Aorta (tissue), 5 donors: ENCODE measurements around the gene ACTR1A. TPM values are rescaled to one million over a fixed set of nuclear protein-coding genes. Genes with fewer than 3 reads are reported as not detected.
"Not testable (repeated sequence)": the region's sequence is repeated elsewhere in the genome, so short reads cannot be mapped to it uniquely, and the experiment has no call there.

ENCODE experiments used
- ATAC-seq: fragments of 200-7000 bp; cut with Tn5 transposase; one replicate; pipeline ENCODE4 v1.9.1; 2022; ENCODE audit warnings: moderate library complexity; ENCODE audit not compliant: low FRiP score
- DNase-seq, 2 donors: peaks; one replicate each; pipeline ENCODE4 v3.0.0-alpha.2; 2020
- H3K27ac ChIP-seq, 2 donors: one replicate each; pipeline ENCODE4 v1.5.1; 2013; ENCODE audit warnings: low read length in 2 of 2, mild to moderate bottlenecking in 2 of 2, moderate library complexity in 2 of 2, control low read depth in 1 of 2, inconsistent platforms in 1 of 2, low read depth in 1 of 2
- H3K27me3 ChIP-seq, 2 donors: one replicate each; pipeline ENCODE4 v1.6.1; 2013; ENCODE audit warnings: control low read depth in 1 of 2, low read length in 1 of 2, mild to moderate bottlenecking in 1 of 2, moderate library complexity in 1 of 2; ENCODE audit not compliant: insufficient read depth in 2 of 2, control insufficient read depth in 1 of 2
- H3K36me3 ChIP-seq, 2 donors: one replicate each; pipeline ENCODE4 v1.6.1; 2013; ENCODE audit warnings: control low read depth in 1 of 2, low read length in 1 of 2, mild to moderate bottlenecking in 1 of 2; ENCODE audit not compliant: insufficient read depth in 2 of 2, control insufficient read depth in 1 of 2
- H3K4me1 ChIP-seq, 2 donors: one replicate each; pipeline ENCODE4 v1.6.1; 2013; ENCODE audit warnings: low read length in 2 of 2, control low read depth in 1 of 2, mild to moderate bottlenecking in 1 of 2, moderate library complexity in 1 of 2; ENCODE audit not compliant: insufficient read depth in 2 of 2, control insufficient read depth in 1 of 2
- H3K4me3 ChIP-seq, 2 donors: one replicate each; pipeline ENCODE4 v1.5.1; 2013; ENCODE audit warnings: low read length in 2 of 2, control low read depth in 1 of 2, mild to moderate bottlenecking in 1 of 2
- H3K9me3 ChIP-seq: one replicate; pipeline ENCODE4 v1.6.1; 2013; ENCODE audit warnings: mild to moderate bottlenecking, low read length; ENCODE audit not compliant: control insufficient read depth
- WGBS, 2 donors: extraction: QIAGEN DNeasy Blood & Tissue Kit; methylation state at CpG; one replicate each; pipeline ENCODE4 v1.1.7; 2013; 5-methylcytosine and 5-hydroxymethylcytosine counted together
- intact Hi-C, 2 donors: fragments of 100-400 bp; cut with DNase I; formaldehyde crosslinking; loops; one replicate each; pipeline versions ENCODE4 v1.14.2 to v1.15.0; 2022
- polyA plus RNA-seq, 2 donors: library from polyadenylated mRNA; stranded (reverse); fragments of 200-250 nt; gene quantifications; one replicate each; pipeline ENCODE4 v1.2.3, GENCODE V29; 2013
- total RNA-seq, 2 donors: library from RNA; stranded (reverse); fragmentation: NEBNext Ultra II Directional; extraction: Animal tissue kit (Norgen Biotek cat#: 25700); gene quantifications; one replicate each; pipeline ENCODE4 v1.2.1, GENCODE V29; 2021
- donor health status: healthy with polysubstance abuse.
- donor health status: Bipolar disorder and iron deficiency.
- donor health status: DM: no; HTN: no; CAD: no.
- donor health status: DM: no; HTN: no; CAD: no.
- donor health status: DM: yes; HTN: yes; CAD: no.

ACTR1A gene
- total and polyA plus RNA-seq, 4 donors: 46.8 to 92.9 (median 83.4) TPM

DNA sequence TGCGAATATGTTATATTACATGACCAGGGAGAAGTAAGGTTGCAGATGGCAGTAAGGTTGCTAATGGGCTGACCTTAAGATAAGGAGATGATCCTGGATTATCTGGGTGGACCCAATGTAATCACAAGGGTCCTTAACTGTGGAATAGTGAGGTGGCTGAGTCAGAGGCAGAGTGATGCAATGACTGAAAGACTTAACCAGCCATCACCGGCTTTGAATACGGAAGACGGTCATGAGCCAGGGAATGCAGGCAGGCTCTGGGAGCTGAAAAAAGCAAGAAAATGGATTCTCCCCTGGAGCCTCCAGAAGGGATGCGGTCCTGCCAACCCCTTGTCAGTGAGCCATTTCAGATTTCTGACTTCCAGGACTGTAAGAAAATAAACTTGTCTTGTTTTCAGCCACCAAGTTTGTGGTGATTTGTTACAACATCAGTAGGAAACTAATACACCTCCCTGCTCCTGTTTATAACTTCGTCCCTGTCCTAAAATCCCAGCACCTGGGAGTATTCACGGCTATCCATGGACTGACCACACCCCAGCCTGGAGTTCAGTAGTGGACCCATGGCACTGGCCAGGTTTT lies 46.5 kb downstream of the ACTR1A start:
- Histone ChIP-seq H3K27me3 (no peaks in the 10 kb centered on the region), H3K4me3 (no peak overlapping the region), H3K27ac (no peak overlapping the region), H3K4me1 (no peaks in the 10 kb centered on the region), H3K36me3 (no peaks in the 10 kb centered on the region), H3K9me3 (no peaks in the 10 kb centered on the region)
- intact Hi-C loops: no loop called here
- no peak for ATAC-seq
- no peak for DNase-seq
- 81 to 84% methylated on average over 7 of the region's 7 CpGs for WGBS, 2 donors

DNA sequence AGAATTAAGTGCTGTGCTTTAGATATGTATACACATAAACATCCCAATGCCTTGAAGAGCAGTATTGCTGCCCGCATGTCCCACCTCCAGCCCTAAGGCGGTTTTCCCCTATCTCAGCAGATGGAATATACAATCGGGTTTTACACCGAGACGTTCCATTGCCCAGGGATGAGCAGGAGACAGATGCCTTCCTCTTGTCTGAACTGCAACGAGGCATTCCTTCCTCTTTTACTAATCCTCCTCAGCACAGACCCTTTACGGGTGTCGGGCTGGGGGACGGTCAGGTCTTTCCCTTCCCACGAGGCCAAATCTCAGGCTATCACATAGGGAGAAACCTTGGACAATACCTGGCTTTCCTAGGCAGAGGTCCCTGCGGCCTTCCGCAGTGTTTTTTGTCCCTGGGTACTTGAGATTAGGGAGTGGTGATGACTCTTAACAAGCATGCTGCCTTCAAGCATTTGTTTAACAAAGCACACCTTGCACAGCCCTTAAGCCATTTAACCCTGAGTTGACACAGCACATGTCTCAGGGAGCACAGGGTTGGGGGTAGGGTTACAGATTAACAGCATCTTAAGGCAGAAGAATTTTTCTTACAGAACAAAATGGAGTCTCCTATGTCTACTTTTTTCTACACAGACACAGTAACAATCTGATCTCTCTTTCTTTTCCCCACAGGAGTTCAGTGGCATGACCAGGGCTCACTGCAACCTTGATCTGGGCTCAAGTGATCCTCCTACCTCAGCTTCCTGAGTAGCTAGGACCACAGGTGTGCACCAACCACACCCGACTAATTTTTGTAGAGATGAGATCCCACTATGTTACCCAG lies 47.6 kb downstream of the ACTR1A start:
- H3K27me3 ChIP-seq, H3K4me1 ChIP-seq, H3K27ac ChIP-seq, DNase-seq, H3K36me3 ChIP-seq, H3K9me3 ChIP-seq, intact Hi-C loops, H3K4me3 ChIP-seq, ATAC-seq: not testable (repeated sequence)
- 77 to 81% methylated on average over 13 of the region's 13 CpGs for WGBS, 2 donors

DNA sequence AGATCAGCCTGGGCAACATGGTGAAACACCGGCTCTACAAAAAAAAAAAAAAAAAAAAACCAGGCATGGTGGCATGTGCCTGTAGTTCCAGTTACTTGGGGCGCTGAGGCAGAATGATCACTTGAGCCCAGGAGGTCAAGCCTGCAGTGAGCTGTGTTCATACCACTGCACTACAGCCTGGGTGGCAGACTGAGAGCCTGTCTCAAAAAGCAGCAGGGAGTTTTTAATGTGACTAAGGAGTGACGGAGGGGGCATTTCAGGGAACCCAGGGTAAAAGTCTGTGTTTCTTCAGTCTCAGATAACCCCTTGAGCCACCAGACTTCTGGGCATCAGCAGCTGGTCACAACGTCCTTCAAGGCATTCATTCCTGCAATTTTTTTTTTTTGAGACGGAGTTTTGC lies 49.0 kb downstream of the ACTR1A start:
- Histone ChIP-seq H3K27me3 (no peaks in the 10 kb centered on the region), H3K4me3 (no peak overlapping the region), H3K9me3 (no peaks in the 10 kb centered on the region), H3K4me1 (no peaks in the 10 kb centered on the region), H3K36me3 (no peaks in the 10 kb centered on the region), H3K27ac (no peak overlapping the region)
- ATAC-seq (no peak), DNase-seq (no peak)
- intact Hi-C loops: no loop called here
- 64 to 72% methylated on average over 5 of the region's 5 CpGs for WGBS, 2 donors

DNA sequence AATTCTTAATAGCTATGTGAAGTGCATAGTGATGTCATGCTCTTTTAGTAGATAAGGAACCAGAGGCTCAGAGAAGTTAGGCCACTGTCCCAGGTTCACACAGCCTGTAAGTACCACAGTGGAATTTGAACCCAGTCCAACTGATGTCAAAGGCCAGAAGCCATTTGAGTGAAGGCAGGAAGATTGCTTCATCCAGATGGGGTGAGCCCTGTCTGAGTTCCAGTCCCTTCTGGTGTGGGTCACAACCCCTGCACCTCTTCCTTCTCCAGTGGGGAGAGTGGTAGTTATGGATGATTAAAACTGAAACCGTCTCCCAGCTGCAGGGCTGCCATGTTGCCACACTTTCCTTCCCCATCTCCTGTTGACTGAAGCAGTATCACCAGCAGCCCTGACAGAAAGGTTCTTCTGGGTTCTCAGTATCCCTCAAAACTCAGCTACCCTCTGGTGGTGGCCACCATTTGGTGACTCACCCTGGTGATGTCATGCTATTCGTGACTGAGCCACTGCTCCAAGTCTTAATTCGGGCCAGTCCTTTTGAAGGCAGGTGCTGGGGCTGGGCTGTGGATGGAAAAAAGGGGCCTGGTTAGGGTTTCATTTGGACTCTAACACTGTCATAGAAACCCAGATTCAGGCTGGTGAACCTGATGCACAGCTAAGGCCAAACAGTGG lies 49.7 kb downstream of the ACTR1A start:
- intact Hi-C loops: no loop called here
- Histone ChIP-seq H3K36me3 (no peaks in the 10 kb centered on the region), H3K27ac (no peak overlapping the region), H3K4me3 (no peak overlapping the region), H3K27me3 (no peaks in the 10 kb centered on the region), H3K4me1 (no peaks in the 10 kb centered on the region), H3K9me3 (no peaks in the 10 kb centered on the region)
- 25 to 33% methylated on average over 3 of the region's 3 CpGs for WGBS, 2 donors
- ATAC-seq (no peak), DNase-seq (peak in 1 of 2 donors; percentile 79)

DNA sequence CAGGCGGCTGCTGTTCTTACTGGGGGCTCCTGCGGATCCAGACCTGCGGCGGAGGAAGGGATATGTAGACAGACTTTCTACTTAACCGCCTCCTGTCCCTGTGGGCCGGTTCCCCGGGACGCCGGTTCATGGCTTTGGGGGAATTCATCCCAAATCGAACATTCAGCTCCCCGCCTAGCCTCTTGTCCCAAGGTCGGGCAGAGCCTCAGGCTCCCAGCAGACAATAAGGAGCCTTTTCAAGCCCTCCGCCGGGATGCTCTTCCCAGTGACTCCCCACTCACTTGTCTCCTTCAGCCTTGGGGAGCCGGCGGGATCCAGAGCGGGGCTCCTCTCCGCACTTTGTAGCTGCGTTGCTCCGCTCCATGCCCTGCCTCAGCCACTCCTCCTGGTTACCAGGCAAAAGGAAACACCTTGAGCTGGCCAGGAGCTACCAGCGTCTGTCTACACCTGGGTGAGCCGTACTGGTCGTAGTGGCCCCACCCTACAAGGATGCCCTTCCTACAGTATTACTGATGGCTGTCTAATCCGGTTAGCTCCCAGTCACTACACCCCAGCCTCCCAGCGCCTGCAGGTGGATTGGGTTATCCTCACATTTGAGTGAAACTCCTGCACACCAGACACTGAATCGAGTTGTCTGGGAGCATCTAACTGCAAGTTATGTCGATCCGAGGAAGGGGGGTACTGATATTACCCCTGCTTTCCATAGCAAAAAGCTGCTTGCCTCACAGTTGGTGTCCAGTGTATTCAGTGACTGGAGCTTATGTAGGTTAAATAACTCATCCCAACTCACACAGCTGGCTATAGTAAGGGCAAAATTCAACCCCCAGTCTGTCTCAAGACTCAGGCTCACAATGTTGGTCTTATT lies 51.2 kb downstream of the ACTR1A start, which contains the start of gene C10orf95:
C10orf95 (minus strand) TSS at position 439 of the 865 bp plus-strand sequence. CDS start 450 bp downstream, outside the sequence.
- ATAC-seq: no peak
- 40 to 44% methylated on average over 28 of the region's 28 CpGs for WGBS, 2 donors
- no peaks in the 10 kb centered on the region for H3K27me3 ChIP-seq
- DNase-seq: peak in 1 of 2 donors; percentile 78
- H3K4me1 ChIP-seq: no peaks in the 10 kb centered on the region
- peak within 1 kb of the TSS in 1 of 2 donors; percentile 41 for H3K27ac ChIP-seq
- H3K9me3 ChIP-seq: no peaks in the 10 kb centered on the region
- no peaks in the 10 kb centered on the region for H3K36me3 ChIP-seq
- intact Hi-C loops: no loop called here
- H3K4me3 ChIP-seq: peak within 1 kb of the TSS; percentile 81 to 94

DNA sequence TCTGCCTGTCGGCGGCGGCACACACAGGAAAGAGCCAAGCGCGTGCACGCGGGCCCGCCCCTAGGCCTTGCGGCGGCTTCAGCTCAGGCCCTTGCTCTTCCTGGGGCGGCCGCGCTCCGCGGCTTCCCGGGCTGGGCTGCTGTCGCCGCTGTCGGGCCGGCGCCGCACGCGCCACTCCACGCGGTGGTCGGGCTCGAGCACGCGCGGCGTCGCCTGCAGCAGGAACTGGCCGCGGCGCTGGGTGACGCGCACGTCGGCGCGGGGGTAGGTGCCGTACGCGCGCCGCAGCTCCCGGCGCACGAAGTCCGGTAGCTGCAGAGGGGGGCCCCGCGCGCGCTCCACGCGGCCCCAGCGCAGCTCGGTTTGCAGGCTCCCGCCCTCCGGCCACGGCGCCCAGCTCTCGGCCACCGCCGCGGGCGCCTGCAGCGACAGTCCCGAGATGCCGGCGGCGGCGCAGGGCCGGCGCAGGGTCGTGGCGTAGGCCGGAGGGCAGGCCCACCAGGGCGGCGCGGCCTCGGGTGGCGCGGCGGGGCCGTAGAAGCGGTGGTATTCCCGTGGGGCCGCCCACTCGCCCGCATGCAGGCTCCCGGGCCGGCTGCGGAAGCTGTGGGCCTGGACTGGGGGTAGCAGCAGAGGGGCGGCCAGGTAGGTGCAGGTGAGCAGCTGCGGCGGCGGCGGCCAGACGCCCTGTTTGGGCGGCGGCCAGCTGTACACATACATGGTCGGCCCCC lies 52.0 kb downstream of the ACTR1A start:
- Histone ChIP-seq H3K4me1 (no peaks in the 10 kb centered on the region), H3K27ac (peak overlapping the region in 1 of 2 donors; percentile 41), H3K4me3 (peak overlapping the region; percentile 81 to 94), H3K9me3 (no peaks in the 10 kb centered on the region), H3K27me3 (no peaks in the 10 kb centered on the region), H3K36me3 (no peaks in the 10 kb centered on the region)
- 0 to 1% methylated on average over 63 to 104 of the region's 104 CpGs for WGBS, 2 donors
- intact Hi-C loops: no loop called here
- peak; percentile 91 to 92 for DNase-seq
- peak; percentile 94 for ATAC-seq

DNA sequence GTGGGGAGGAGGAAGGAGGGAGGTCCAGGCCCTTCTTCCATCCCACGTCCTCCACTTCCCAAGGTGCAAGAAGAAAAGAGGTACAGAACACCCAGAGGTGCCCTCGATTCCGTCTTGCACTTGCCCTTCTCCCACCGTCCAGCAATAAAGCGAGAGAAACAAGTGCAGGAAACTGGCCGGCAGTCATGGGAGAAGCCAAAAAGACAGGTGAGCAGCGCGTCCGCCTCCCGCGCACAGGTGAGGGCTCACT lies 52.5 kb downstream of the ACTR1A start:
- Histone ChIP-seq H3K27ac (peak overlapping the region in 1 of 2 donors; percentile 35), H3K27me3 (no peaks in the 10 kb centered on the region), H3K4me1 (no peaks in the 10 kb centered on the region), H3K4me3 (peak overlapping the region; percentile 81 to 94), H3K36me3 (no peaks in the 10 kb centered on the region), H3K9me3 (no peaks in the 10 kb centered on the region)
- intact Hi-C loops: no loop called here
- DNase-seq (no peak), ATAC-seq (no peak)
- 0% methylated on average over 11 of the region's 11 CpGs for WGBS, 2 donors
